Measurements from ENCODE around the gene TMEFF2.

- no peak for TF ChIP-seq CTCF (IDR thresholded peaks at IDR 0.05)
- no peak for TF ChIP-seq POLR2AphosphoS5 (IDR thresholded peaks at IDR 0.05; ENCODE audit: insufficient read depth in 1 of 2, low read depth in 1 of 2)
- no peak for TF ChIP-seq POLR2A (IDR thresholded peaks at IDR 0.05)
Measured at GRCh38 chr2:191950132-191950874, 244.4 kb downstream of the TMEFF2 start.
